Measurements from ENCODE around the gene GMPPA.

- TF ChIP-seq CTCF (IDR thresholded peaks at IDR 0.05): no peak
- no peak for TF ChIP-seq POLR2A (IDR thresholded peaks at IDR 0.05)
Observed at GRCh38 chr2:219537657-219538488, 39.2 kb downstream of the GMPPA start.
